K562 (cell line): ENCODE results near the gene MDM4. TPM values are rescaled to one million over a fixed set of nuclear protein-coding genes. Genes with fewer than 3 reads are reported as not detected.
A peak's percentile ranks its signal among the peaks of the same experiment; 100 is the strongest.
"Not testable (repeated sequence)": the region's sequence is repeated elsewhere in the genome, so short reads cannot be mapped to it uniquely, and the experiment has no call there.

Experiments
- ATAC-seq: fragments of 200-7000 bp; cut with Tn5 transposase; 3 replicates; pipeline ENCODE4 v1.9.1; 2020; ENCODE audit warnings: moderate library complexity
- BruUV-seq: library from RNA; stranded (reverse); fragments of 400-500 nt; replicated peaks from 2 replicates; lab custom pipeline; 2021; lab: Mats Ljungman, UMichigan
- CTCF ChIA-PET: fragments of 300-600 bp; formaldehyde crosslinking; extraction: SDS; loops from one replicate; lab custom pipeline; 2021; ENCODE audit warnings: low intra/inter-chr PET ratio; lab: Yijun Ruan, JAX
- POLR2A ChIA-PET: fragments of 300-600, 350-650 bp; sonication (Branson Sonifier 250); formaldehyde crosslinking; extraction: SDS; loops from one replicate; lab custom pipeline; 2021; ENCODE audit warnings: antibody characterized with exemption, inconsistent platforms; lab: Yijun Ruan, JAX
- DNase-seq, 4 experiments: peaks; one replicate each; pipeline versions ENCODE4 v3.0.0 to v3.0.0-alpha.2; 2011 to 2018; ENCODE audit warnings: low spot score in 3 of 4, mixed read lengths in 3 of 4; ENCODE audit errors: extremely low read depth in 1 of 4
- FAIRE-seq: peaks from 2 replicates; lab custom pipeline; 2011; peaks lifted over from hg19 to GRCh38; lab: Jason Lieb, UNC
- H2AFZ ChIP-seq: 2 replicates; pipeline ENCODE4 v1.6.0; 2011; ENCODE audit warnings: low read depth, low read length, control low read depth, inconsistent platforms
- H3K27ac ChIP-seq: fragments of 200-600 bp; 3 replicates; pipeline ENCODE4 v1.8.0; 2011; ENCODE audit warnings: low read depth, mild to moderate bottlenecking, control low read depth, inconsistent platforms, low read length, moderate library complexity, mixed read lengths; ENCODE audit errors: extremely low read depth
- H3K27me3 ChIP-seq, 2 experiments: fragments of 300-600 bp in 1 of 2; 2 replicates in 1 of 2; 3 replicates in 1 of 2; pipeline versions ENCODE4 v1.6.0 to v1.8.0; 2011; ENCODE audit warnings: inconsistent platforms in 2 of 2, low read length in 2 of 2, mild to moderate bottlenecking in 1 of 2, mixed read lengths in 1 of 2, moderate library complexity in 1 of 2; ENCODE audit not compliant: control insufficient read depth in 2 of 2, insufficient read depth in 2 of 2
- H3K36me3 ChIP-seq: fragments of 300-600 bp; 3 replicates; pipeline ENCODE4 v1.8.0; 2011; ENCODE audit warnings: mild to moderate bottlenecking, low read length, inconsistent platforms; ENCODE audit not compliant: control insufficient read depth, insufficient read depth
- H3K4me1 ChIP-seq, 2 experiments: fragments of 200-600 bp in 1 of 2; replicated peaks in 1 of 2; 2 replicates in 1 of 2; 3 replicates in 1 of 2; pipeline versions ENCODE4 v1.5.1 to v1.8.0; 2011; ENCODE audit warnings: inconsistent platforms in 2 of 2, low read length in 2 of 2, mild to moderate bottlenecking in 1 of 2, mixed read lengths in 1 of 2, moderate library complexity in 1 of 2; ENCODE audit not compliant: control insufficient read depth in 2 of 2, insufficient read depth in 2 of 2
- H3K4me2 ChIP-seq: 2 replicates; pipeline ENCODE4 v1.6.1; 2011; ENCODE audit warnings: low read length, control low read depth, inconsistent platforms, mixed read lengths; ENCODE audit not compliant: insufficient read depth
- H3K4me3 ChIP-seq: fragments of 200-600 bp; sonication (generic), shearing (Covaris generic); 2 replicates; pipeline ENCODE4 v1.5.1; 2016; ENCODE audit warnings: control low read depth, inconsistent platforms
- H3K79me2 ChIP-seq: fragments of 200-600 bp; 3 replicates; pipeline ENCODE4 v1.8.0; 2011; ENCODE audit warnings: low read length, inconsistent platforms; ENCODE audit not compliant: control insufficient read depth, insufficient read depth
- H3K9ac ChIP-seq, 2 experiments: 2 replicates each; pipeline versions ENCODE4 v1.6.0 to v1.6.1; 2011; ENCODE audit warnings: low read depth in 2 of 2, low read length in 2 of 2, control low read depth in 1 of 2, inconsistent platforms in 1 of 2, mild to moderate bottlenecking in 1 of 2, mixed read lengths in 1 of 2; ENCODE audit not compliant: insufficient read depth in 1 of 2
- H3K9me1 ChIP-seq: one replicate; pipeline ENCODE4 v1.6.0; 2011; ENCODE audit warnings: inconsistent platforms, mild to moderate bottlenecking, low read length, moderate library complexity; ENCODE audit not compliant: control insufficient read depth, insufficient read depth
- H3K9me3 ChIP-seq: replicated peaks from 2 replicates; pipeline ENCODE4 v1.5.1; 2011; ENCODE audit warnings: low read depth, low read length, inconsistent platforms; ENCODE audit not compliant: control insufficient read depth, insufficient read depth
- H4K20me1 ChIP-seq: replicated peaks from 2 replicates; pipeline ENCODE4 v1.6.1; 2011; ENCODE audit warnings: low read length, inconsistent platforms, mixed read lengths; ENCODE audit not compliant: control insufficient read depth, insufficient read depth
- CEBPB ChIP-seq: fragments of 450-650 bp; IDR thresholded peaks from 2 replicates; pipeline ENCODE4 v1.6.1; 2016; ENCODE audit warnings: missing genetic modification characterization, missing compliant biosample characterization
- CEBPG ChIP-seq, 3 experiments: fragments of 200-800 bp in 1 of 3; sonication (Bioruptor generic) in 1 of 3; sonication (generic) in 1 of 3; formaldehyde crosslinking in 1 of 3; IDR thresholded peaks in 2 of 3; conservative IDR thresholded peaks in 1 of 3; 2 replicates each; pipeline versions ENCODE4 v1.6.1 to v1.8.0; 2016 to 2022; ENCODE audit warnings: missing compliant biosample characterization in 2 of 3, missing genetic modification characterization in 2 of 3, mild to moderate bottlenecking in 1 of 3, missing genetic modification reagents in 1 of 3
- DMBX1 ChIP-seq: fragments of 250-450 bp; sonication (Bioruptor Pico); IDR thresholded peaks from 2 replicates; pipeline ENCODE4 v1.8.0; 2022; ENCODE audit warnings: inconsistent platforms, mild to moderate bottlenecking, moderate library complexity, borderline replicate concordance
- MCM7 ChIP-seq, 2 experiments: fragments of 450-650 bp; IDR thresholded peaks; 2 replicates each; pipeline ENCODE4 v1.6.1; 2016 to 2018
- SMAD3 ChIP-seq: fragments of 450-650 bp; formaldehyde crosslinking; conservative IDR thresholded peaks from 2 replicates; pipeline ENCODE4 v1.4.0; 2020; ENCODE audit warnings: mild to moderate bottlenecking
- WGBS: fragments of 100-300 bp; shearing (Covaris generic); methylation state at CpG from one replicate; pipeline ENCODE4 v1.1.6; 2016; ENCODE audit warnings: low coverage, mixed read lengths; ENCODE audit not compliant: insufficient coverage; ENCODE audit errors: missing lambda C conversion rate; 5-methylcytosine and 5-hydroxymethylcytosine counted together
- in situ Hi-C: fragments of 300-500 bp; cut with MboI; formaldehyde crosslinking; loops from 4 replicates; pipeline ENCODE4 v1.15.0; 2018; ENCODE audit warnings: inconsistent platforms, mixed read lengths
- intact Hi-C: fragments of 100-400 bp; cut with micrococcal nuclease; formaldehyde crosslinking; loops from 2 replicates; pipeline ENCODE4 v1.14.2; 2022
- polyA plus RNA-seq, 8 experiments: library from polyadenylated mRNA; depleted of rRNA in 4 of 8; stranded (reverse) in 5 of 8; unstranded in 3 of 8; fragments of >200 nt; fragmentation: Nextera tagmentation in 2 of 8; fragmentation: Illumina TruSeq in 1 of 8; extraction: Ambion mirVana in 2 of 8; extraction: Trizol in 1 of 8; gene quantifications; 2 replicates each; pipeline versions ENCODE4 v1.2.1 to v1.2.3, GENCODE V29; 2011 to 2014; ENCODE audit warnings: inconsistent platforms in 1 of 8, missing spikeins in 1 of 8
- total RNA-seq, 7 experiments: library from RNA; depleted of rRNA in 6 of 7; stranded (reverse); fragments of >200 nt in 6 of 7; fragmentation: Illumina TruSeq in 2 of 7; extraction: Trizol in 2 of 7; gene quantifications; 2 replicates each; pipeline versions ENCODE4 v1.2.1 to v1.2.3, GENCODE V29; 2011 to 2021; ENCODE audit warnings: low replicate concordance in 1 of 7
- TF ChIP-seq, protein P1 (sequence below): fragments of 250-450 bp; sonication (Bioruptor Pico); IDR thresholded peaks from 2 replicates; pipeline ENCODE4 v1.4.0; 2020; ENCODE audit warnings: mild to moderate bottlenecking
- TF ChIP-seq, protein P2 (sequence below): fragments of 250-450 bp; sonication (Bioruptor Pico); IDR thresholded peaks from 2 replicates; pipeline ENCODE4 v1.5.0; 2020; ENCODE audit warnings: mild to moderate bottlenecking, borderline replicate concordance
- TF ChIP-seq, protein P3 (sequence below): fragments of 450-650 bp; formaldehyde crosslinking; IDR thresholded peaks from 2 replicates; pipeline ENCODE4 v1.4.0; 2020; ENCODE audit warnings: mild to moderate bottlenecking

Gene MDM4
- total and polyA plus RNA-seq, 9 of the 15 experiments (the other 6 are each of a cell fraction or from before 2014, with no cell fraction given): 3.3 to 61.7 (median 21.2) TPM

DNA sequence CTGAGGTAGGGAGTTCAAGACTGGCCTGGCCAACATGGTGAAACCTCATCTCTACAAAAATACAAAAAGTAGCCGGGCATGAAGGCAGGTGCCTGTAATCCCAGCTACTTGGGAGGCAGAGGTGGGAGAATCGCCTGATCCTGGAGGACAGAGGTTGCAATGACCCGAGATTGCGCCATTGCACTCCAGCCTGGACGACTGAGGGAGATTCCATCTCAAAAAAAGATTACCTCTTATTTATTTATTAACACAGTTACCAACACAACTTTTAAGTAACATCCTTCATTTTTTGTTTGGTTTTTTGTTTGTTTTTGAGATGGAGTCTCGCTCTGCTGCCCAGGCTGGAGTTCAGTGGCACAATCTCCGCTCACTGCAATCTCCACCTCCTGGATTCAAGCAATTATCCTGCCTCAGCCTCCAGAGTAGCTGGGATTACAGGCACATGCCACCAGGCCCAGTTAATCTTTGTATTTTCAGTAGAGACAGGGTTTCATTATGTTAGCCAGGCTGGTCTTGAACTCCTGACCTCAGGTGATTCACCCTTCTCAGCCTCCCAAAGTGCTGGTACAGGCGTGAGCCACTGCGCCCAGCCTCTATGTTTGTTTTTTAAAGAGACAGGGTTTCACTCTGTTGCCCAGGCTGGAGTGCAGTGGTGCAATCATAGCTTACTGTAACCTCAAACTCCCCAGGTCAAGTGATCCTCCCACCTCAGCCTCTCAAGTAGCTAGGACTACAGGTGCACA lies 29.5 kb upstream of the MDM4 start:
- H4K20me1 ChIP-seq; H3K4me3 ChIP-seq; DNase-seq; H2AFZ ChIP-seq; intact Hi-C loops; in situ Hi-C loops; H3K4me1 ChIP-seq; H3K9me3 ChIP-seq; H3K79me2 ChIP-seq; H3K36me3 ChIP-seq; H3K9me1 ChIP-seq; H3K4me2 ChIP-seq; FAIRE-seq; ATAC-seq; BruUV-seq; H3K9ac ChIP-seq; H3K27ac ChIP-seq; TF ChIP-seq CEBPG (CRISPR knock-in tag; IDR thresholded peaks at IDR 0.05): not testable (repeated sequence)
- TF ChIP-seq CEBPG (tag; conservative IDR thresholded peaks at IDR 0.05 in 1 of 2, IDR thresholded peaks at IDR 0.05 in 1 of 2) (0 out of 4 replicates have a peak, but pooled peaks of 1 of the 2 experiments have one; percentile 21), CEBPB (peak; percentile 39; the same call in 1 of the 2 replicates)
- ChIA-PET POLR2A (interaction anchor here (0.8 to 2.1 kb wide), 4 partner anchors 12 to 30 kb away, joined by 3 to 5 read pairs (median 4); partner anchors contain the start of gene MDM4), CTCF (interaction anchor here (0.7 kb wide), 1 partner anchor 320 kb away, joined by 3 read pairs; no protein-coding TSS in a partner anchor)
- peaks cover 12 to 36% of the 10 kb centered on the region in 2 experiments for H3K27me3 ChIP-seq
- 29% methylated on average over 9 of the region's 9 CpGs for WGBS

DNA sequence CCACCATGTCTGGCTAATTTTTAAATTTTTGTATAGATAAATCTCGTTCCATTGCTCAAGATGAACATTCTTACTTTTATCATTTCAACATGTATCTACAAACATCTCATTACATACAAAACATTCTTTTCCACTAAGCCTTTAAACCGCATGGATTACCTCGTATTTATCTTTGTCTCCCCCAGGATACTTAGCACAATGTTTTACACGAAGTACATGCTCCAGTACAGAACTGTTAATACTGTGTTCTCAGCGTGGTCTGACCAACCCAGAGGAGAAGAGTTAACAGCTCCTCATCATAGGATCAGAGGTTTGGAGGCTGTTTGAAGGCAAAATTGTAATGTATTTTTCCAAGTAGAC lies 29.0 kb upstream of the MDM4 start:
- H3K4me1 ChIP-seq: no peaks in the 10 kb centered on the region; a peak in 1 of 5 replicates

More for the DNA sequence above, 29.0 kb upstream of the MDM4 start:
- H3K9me1 ChIP-seq: no peaks in the 10 kb centered on the region
- no peak overlapping the region for H3K27ac ChIP-seq
- DNase-seq (no peak), FAIRE-seq (no peak), ATAC-seq (no peak)
- ChIA-PET POLR2A (interaction anchor here (0.7 to 2.1 kb wide), 5 partner anchors 10 to 29 kb away, joined by 3 to 5 read pairs (median 4); partner anchors contain the start of gene MDM4), CTCF (interaction anchor here (0.5 kb wide), 1 partner anchor 23 kb away, joined by 3 read pairs; no protein-coding TSS in a partner anchor)
- no peaks in the 10 kb centered on the region for H4K20me1 ChIP-seq
- H3K9me3 ChIP-seq: no peaks in the 10 kb centered on the region
- intact Hi-C loops (no loop called here), in situ Hi-C loops (no loop called here)
- no peak overlapping the region for H3K9ac ChIP-seq
- no peaks in the 10 kb centered on the region for H3K79me2 ChIP-seq
- WGBS: 4% methylated on average over 5 of the region's 5 CpGs
- peaks cover 12 to 37% of the 10 kb centered on the region in 2 experiments for H3K27me3 ChIP-seq
- TF ChIP-seq DMBX1 (CRISPR knock-in tag) (no peak), SMAD3 (CRISPR knock-in tag) (no peak), MCM7 (IDR thresholded peaks at IDR 0.05) (no peak)
- TF ChIP-seq, protein P1, sequence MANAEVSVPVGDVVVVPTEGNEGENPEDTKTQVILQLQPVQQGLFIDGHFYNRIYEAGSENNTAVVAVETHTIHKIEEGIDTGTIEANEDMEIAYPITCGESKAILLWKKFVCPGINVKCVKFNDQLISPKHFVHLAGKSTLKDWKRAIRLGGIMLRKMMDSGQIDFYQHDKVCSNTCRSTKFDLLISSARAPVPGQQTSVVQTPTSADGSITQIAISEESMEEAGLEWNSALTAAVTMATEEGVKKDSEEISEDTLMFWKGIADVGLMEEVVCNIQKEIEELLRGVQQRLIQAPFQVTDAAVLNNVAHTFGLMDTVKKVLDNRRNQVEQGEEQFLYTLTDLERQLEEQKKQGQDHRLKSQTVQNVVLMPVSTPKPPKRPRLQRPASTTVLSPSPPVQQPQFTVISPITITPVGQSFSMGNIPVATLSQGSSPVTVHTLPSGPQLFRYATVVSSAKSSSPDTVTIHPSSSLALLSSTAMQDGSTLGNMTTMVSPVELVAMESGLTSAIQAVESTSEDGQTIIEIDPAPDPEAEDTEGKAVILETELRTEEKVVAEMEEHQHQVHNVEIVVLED (CRISPR knock-in tag): no peak
- TF ChIP-seq, protein P2, sequence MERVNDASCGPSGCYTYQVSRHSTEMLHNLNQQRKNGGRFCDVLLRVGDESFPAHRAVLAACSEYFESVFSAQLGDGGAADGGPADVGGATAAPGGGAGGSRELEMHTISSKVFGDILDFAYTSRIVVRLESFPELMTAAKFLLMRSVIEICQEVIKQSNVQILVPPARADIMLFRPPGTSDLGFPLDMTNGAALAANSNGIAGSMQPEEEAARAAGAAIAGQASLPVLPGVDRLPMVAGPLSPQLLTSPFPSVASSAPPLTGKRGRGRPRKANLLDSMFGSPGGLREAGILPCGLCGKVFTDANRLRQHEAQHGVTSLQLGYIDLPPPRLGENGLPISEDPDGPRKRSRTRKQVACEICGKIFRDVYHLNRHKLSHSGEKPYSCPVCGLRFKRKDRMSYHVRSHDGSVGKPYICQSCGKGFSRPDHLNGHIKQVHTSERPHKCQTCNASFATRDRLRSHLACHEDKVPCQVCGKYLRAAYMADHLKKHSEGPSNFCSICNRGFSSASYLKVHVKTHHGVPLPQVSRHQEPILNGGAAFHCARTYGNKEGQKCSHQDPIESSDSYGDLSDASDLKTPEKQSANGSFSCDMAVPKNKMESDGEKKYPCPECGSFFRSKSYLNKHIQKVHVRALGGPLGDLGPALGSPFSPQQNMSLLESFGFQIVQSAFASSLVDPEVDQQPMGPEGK: no peak
- TF ChIP-seq, protein P3, sequence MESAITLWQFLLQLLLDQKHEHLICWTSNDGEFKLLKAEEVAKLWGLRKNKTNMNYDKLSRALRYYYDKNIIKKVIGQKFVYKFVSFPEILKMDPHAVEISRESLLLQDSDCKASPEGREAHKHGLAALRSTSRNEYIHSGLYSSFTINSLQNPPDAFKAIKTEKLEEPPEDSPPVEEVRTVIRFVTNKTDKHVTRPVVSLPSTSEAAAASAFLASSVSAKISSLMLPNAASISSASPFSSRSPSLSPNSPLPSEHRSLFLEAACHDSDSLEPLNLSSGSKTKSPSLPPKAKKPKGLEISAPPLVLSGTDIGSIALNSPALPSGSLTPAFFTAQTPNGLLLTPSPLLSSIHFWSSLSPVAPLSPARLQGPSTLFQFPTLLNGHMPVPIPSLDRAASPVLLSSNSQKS (CRISPR knock-in tag): no peak
- H2AFZ ChIP-seq: no peak overlapping the region
- no TSS peak for BruUV-seq
- no peaks in the 10 kb centered on the region for H3K36me3 ChIP-seq
- H3K4me3 ChIP-seq: no peak overlapping the region
- no peak overlapping the region for H3K4me2 ChIP-seq
